HAP-1 (cell line): ENCODE results near the gene PIANP.
"Not testable (repeated sequence)": the region's sequence is repeated elsewhere in the genome, so short reads cannot be mapped to it uniquely, and the experiment has no call there.

Experiments used
- DNase-seq, 2 experiments: peaks; one replicate each; pipeline ENCODE4 v3.0.0-alpha.2; 2016 to 2020; ENCODE audit warnings: low spot score in 2 of 2
- H3K27me3 ChIP-seq: fragments of 250-450 bp; sonication (Bioruptor Pico); 2 replicates; pipeline ENCODE4 v1.5.1; 2020; ENCODE audit warnings: low read depth, mild to moderate bottlenecking, moderate library complexity
- H3K36me3 ChIP-seq: fragments of 250-450 bp; sonication (Bioruptor Pico); replicated peaks from 2 replicates; pipeline ENCODE4 v1.5.1; 2020; ENCODE audit warnings: mild to moderate bottlenecking
- H3K4me1 ChIP-seq: fragments of 250-450 bp; sonication (Bioruptor Pico); 2 replicates; pipeline ENCODE4 v1.5.1; 2020; ENCODE audit warnings: mild to moderate bottlenecking
- H3K4me3 ChIP-seq: fragments of 250-450 bp; sonication (Bioruptor Pico); 2 replicates; pipeline ENCODE4 v1.5.1; 2020; ENCODE audit warnings: mild to moderate bottlenecking, moderate library complexity
- H3K9me3 ChIP-seq: fragments of 250-450 bp; sonication (Bioruptor Pico); 2 replicates; pipeline ENCODE4 v1.5.1; 2020; ENCODE audit warnings: mild to moderate bottlenecking, moderate library complexity
- in situ Hi-C: fragments of 300-500 bp; cut with MboI; formaldehyde crosslinking; loops from 3 replicates; pipeline ENCODE4 v1.14.3; 2020; ENCODE audit warnings: low sequenced_read_pairs, inconsistent platforms, mixed read lengths

The PIANP gene

GRCh38 chr12:6724409-6724797, 23.8 kb upstream of the PIANP start:
- Histone ChIP-seq H3K27me3 (no peaks in the 10 kb centered on the region), H3K36me3 (peaks cover 13% of the 10 kb centered on the region), H3K9me3 (no peaks in the 10 kb centered on the region), H3K4me3 (peak overlapping the region; percentile 45), H3K4me1 (peaks cover 15% of the 10 kb centered on the region)
- in situ Hi-C loops, result no loop called here
- DNase-seq, result no peak

GRCh38 chr12:6723607-6724408, 23.2 kb upstream of the PIANP start, which contains the start of gene COPS7A:
Gene COPS7A (plus strand): TSS chr12:6724046. CDS start chr12:6724657, 611 bp downstream.
- in situ Hi-C loops, result no loop called here
- H3K36me3 ChIP-seq, result peaks cover 9% of the 10 kb centered on the region
- peak; percentile 97 to 99 for DNase-seq
- peak within 1 kb of the TSS; percentile 45 for H3K4me3 ChIP-seq
- peaks cover 15% of the 10 kb centered on the region for H3K4me1 ChIP-seq
- H3K9me3 ChIP-seq, result no peaks in the 10 kb centered on the region
- H3K27me3 ChIP-seq, result no peaks in the 10 kb centered on the region

GRCh38 chr12:6722863-6723262, 22.2 kb upstream of the PIANP start:
- no peak for DNase-seq
- H3K27me3 ChIP-seq, result no peaks in the 10 kb centered on the region
- no peaks in the 10 kb centered on the region for H3K9me3 ChIP-seq
- peaks cover 15% of the 10 kb centered on the region for H3K4me1 ChIP-seq
- in situ Hi-C loops, result no loop called here
- H3K4me3 ChIP-seq, result peak overlapping the region; percentile 45
- no peaks in the 10 kb centered on the region; the same call in 1 of the 2 replicates for H3K36me3 ChIP-seq

DNA sequence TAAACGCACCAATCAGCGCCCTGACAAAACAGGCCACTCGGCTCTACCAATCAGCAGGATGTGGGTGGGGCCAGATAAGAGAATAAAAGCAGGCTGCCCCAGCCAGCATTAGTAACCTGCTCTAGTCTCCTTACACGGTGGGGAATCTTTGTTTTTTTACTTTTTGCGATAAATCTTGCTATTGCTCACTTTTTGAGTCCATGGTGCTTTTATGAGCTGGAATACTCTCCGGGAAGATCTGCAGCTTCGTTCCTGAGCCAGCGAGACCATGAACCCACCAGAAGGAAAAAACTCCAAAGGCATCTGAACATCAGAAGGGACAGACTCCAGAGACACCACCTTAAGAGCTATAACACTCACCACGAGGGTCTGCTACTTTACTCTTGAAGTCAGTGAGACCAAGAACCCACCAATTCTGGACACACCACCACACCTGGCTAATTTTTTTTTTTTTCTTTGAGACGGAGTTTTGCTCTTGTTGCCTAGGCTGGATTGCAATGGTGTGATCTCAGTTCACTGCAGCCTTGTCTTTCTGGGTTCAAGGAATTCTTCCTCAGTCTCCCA, 16.3 kb upstream of the PIANP start:
- no peaks in the 10 kb centered on the region for H3K9me3 ChIP-seq
- H3K4me3 ChIP-seq, result no peak overlapping the region
- no peak for DNase-seq
- in situ Hi-C loops, result no loop called here
- no peaks in the 10 kb centered on the region for H3K27me3 ChIP-seq
- no peaks in the 10 kb centered on the region for H3K4me1 ChIP-seq
- no peaks in the 10 kb centered on the region for H3K36me3 ChIP-seq

DNA sequence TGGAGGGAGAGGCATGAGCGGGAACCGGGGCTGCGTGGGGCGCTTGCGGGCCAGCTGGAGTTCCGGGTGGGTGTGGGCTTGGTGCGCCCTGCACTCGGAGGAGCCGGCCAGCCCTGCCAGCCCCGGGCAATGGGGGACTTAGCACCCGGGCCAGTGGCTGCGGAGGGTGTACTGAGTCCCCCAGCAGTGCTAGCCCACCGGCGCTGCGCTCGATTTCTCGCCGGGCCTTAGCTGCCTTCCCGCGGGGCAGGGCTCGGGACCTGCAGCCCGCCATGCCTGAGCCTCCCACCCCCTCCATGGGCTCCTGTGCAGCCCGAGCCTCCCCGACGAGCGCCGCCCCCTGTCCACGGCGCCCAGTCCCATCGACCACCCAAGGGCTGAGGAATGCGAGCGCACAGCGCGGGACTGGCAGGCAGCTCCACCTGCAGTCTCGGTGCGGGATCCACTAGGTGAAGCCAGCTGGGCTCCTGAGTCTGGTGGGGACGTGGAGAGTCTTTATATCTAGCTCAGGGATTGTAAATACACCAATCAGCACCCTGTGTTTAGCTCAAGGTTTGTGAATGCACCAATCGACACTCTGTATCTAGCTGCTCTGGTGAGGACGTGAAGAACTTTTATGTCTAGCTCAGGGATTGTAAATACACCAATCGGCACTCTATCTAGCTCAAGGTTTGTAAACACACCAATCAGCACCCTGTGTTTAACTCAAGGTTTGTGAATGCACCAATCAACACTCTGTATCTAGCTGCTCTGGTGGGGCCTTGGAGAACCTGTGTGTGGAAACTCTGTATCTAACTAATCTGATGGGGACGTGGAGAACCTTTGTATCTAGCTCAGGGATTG, 15.6 kb upstream of the PIANP start:
- in situ Hi-C loops, H3K36me3 ChIP-seq, H3K27me3 ChIP-seq, H3K9me3 ChIP-seq, DNase-seq, H3K4me3 ChIP-seq, H3K4me1 ChIP-seq: not testable (repeated sequence)

- no peak overlapping the region for H3K4me3 ChIP-seq
- no peaks in the 10 kb centered on the region for H3K9me3 ChIP-seq
- no peaks in the 10 kb centered on the region for H3K27me3 ChIP-seq
- in situ Hi-C loops, result no loop called here
- no peaks in the 10 kb centered on the region for H3K36me3 ChIP-seq
- H3K4me1 ChIP-seq, result no peaks in the 10 kb centered on the region
- peak in 1 of 2 experiments; percentile 40 for DNase-seq
Measured at GRCh38 chr12:6708960-6709394, 8.4 kb upstream of the PIANP start.

- H3K4me1 ChIP-seq, H3K27me3 ChIP-seq, H3K4me3 ChIP-seq, in situ Hi-C loops, DNase-seq, H3K36me3 ChIP-seq, H3K9me3 ChIP-seq: not testable (repeated sequence)
Measured at GRCh38 chr12:6708351-6708750, 7.7 kb upstream of the PIANP start.

- no peaks in the 10 kb centered on the region for H3K27me3 ChIP-seq
- no peak overlapping the region for H3K4me3 ChIP-seq
- H3K4me1 ChIP-seq, result peaks cover 7% of the 10 kb centered on the region; the same call in 1 of the 2 replicates
- no peaks in the 10 kb centered on the region for H3K36me3 ChIP-seq
- DNase-seq, result peak in 1 of 2 experiments; percentile 26
- no peaks in the 10 kb centered on the region for H3K9me3 ChIP-seq
- in situ Hi-C loops, result no loop called here
Measured at GRCh38 chr12:6703631-6704030, 3.0 kb upstream of the PIANP start.

DNA sequence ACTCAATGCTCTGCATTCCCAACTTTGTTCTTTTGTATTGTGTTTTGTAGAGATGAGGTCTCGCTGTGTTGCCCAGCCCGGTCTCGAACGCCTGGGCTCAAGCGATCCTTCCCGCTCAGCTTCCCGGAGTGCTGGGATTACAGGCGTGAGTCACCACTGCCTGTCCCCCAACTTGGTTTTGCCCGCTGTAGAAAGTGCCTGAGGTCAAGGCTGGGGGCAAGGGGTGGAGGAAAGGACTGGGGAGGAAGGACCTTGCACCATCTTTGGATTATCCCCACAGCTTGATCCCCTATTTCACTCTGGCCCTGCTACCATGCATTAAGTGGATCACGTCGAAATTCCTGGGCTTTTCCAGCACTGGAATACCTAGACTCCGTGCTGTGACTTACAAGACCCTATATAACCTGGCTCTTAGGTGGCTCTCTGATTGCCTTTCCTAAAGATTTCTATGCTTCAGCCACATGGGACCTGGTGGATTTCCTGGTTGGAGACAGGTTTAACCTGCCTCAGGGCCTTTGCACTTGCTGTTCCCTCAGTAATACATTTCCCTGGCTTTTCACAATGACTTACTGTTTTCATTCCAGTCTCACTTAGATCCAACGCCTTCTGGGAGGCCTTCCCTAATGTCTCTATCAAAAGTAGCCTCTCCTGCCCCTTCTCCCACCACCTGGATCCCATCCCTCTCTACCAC, 608 bp upstream of the PIANP start:
- no peaks in the 10 kb centered on the region for H3K27me3 ChIP-seq
- DNase-seq, result no peak
- in situ Hi-C loops, result no loop called here
- H3K9me3 ChIP-seq, result no peaks in the 10 kb centered on the region
- peaks cover 7% of the 10 kb centered on the region; the same call in 1 of the 2 replicates for H3K4me1 ChIP-seq
- no peaks in the 10 kb centered on the region for H3K36me3 ChIP-seq
- H3K4me3 ChIP-seq, result peak overlapping the region; percentile 62

GRCh38 chr12:6699989-6700645, 498 bp downstream of the PIANP start:
- peak in 1 of 2 experiments; percentile 41 for DNase-seq
- Histone ChIP-seq H3K27me3 (no peaks in the 10 kb centered on the region), H3K4me3 (peak overlapping the region; percentile 62), H3K4me1 (peaks cover 7% of the 10 kb centered on the region; the same call in 1 of the 2 replicates), H3K36me3 (no peaks in the 10 kb centered on the region), H3K9me3 (no peaks in the 10 kb centered on the region)
- in situ Hi-C loops, result no loop called here

GRCh38 chr12:6699259-6699988, 1.2 kb downstream of the PIANP start:
- Histone ChIP-seq H3K27me3 (no peaks in the 10 kb centered on the region), H3K4me3 (peak overlapping the region; percentile 62), H3K36me3 (no peaks in the 10 kb centered on the region), H3K9me3 (no peaks in the 10 kb centered on the region), H3K4me1 (peaks cover 7% of the 10 kb centered on the region; the same call in 1 of the 2 replicates)
- no peak for DNase-seq
- in situ Hi-C loops, result no loop called here

DNA sequence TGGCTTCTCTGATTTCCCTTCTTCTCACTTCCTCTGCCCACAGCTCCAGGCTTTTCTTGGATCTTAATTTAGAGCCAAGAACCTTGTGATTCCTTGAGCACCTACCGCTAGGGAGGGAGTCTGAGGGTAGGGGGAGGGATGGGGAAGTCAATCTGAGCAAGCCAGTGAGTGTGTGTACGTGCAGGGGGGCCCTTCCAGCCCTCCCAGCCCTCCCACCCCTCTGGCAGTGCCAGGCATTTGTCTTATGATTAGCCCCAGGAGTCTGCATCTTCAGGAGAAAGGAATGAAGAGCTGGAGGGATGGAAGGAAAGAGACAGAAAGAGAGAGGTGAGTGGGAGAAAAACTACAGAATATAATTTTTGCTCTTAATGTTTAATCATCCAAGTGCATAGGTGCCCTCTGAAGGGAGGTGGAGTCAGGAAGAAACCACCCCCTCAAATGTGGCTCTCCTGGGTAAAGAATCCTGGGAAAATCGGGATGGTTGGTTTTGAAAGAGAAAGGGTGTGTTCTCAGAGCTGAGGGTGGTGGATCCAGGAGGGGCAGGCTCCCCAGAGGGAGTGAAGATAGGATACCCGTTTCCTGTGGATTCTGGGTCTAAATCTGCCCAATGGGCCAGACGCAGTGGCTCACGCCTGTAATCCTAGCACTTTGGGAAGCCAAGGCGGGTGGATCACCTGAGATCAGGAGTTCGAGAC, 2.1 kb downstream of the PIANP start:
- Histone ChIP-seq H3K9me3 (no peaks in the 10 kb centered on the region), H3K36me3 (no peaks in the 10 kb centered on the region), H3K27me3 (no peaks in the 10 kb centered on the region), H3K4me3 (no peak overlapping the region), H3K4me1 (peaks cover 7% of the 10 kb centered on the region; the same call in 1 of the 2 replicates)
- DNase-seq, result no peak
- in situ Hi-C loops, result no loop called here
